ENCODE data around the gene MPC1. TPM values are rescaled to one million over a fixed set of nuclear protein-coding genes. Genes with fewer than 3 reads are reported as not detected.
A peak's percentile ranks its signal among the peaks of the same experiment; 100 is the strongest.

The MPC1 gene
- total RNA-seq, 1 experiment from 2014 or later = 109 TPM

- Histone ChIP-seq H3K27me3 (ENCODE audit: low read length) (no peaks in the 10 kb centered on the region), H3K79me2 (ENCODE audit: low read length) (peaks cover 50% of the 10 kb centered on the region), H3K4me1 (ENCODE audit: low read length) (peaks cover 20% of the 10 kb centered on the region), H4K20me1 (ENCODE audit: insufficient read depth, low read depth, low read length) (no peaks in the 10 kb centered on the region), H3K4me3 (ENCODE audit: low read length) (peak overlapping the region; percentile 94), H3K27ac (ENCODE audit: low read length) (peak overlapping the region; percentile 55), H3K4me2 (ENCODE audit: low read depth, low read length, poor library complexity, severe bottlenecking) (peak overlapping the region; percentile 85), H2AFZ (ENCODE audit: low read length) (peak overlapping the region; percentile 53), H3K9ac (ENCODE audit: low read length) (peak overlapping the region; percentile 64), H3K36me3 (ENCODE audit: insufficient read depth, low read length) (no peaks in the 10 kb centered on the region; the same call in 1 of the 2 replicates), H3K9me3 (ENCODE audit: low read length) (no peaks in the 10 kb centered on the region), H3K9me2 (replicated peaks; ENCODE audit: insufficient read depth, low read length) (no peaks in the 10 kb centered on the region)
- DNase-seq = peak; percentile 91
Measured at GRCh38 chr6:166381733-166382499, 824 bp downstream of the MPC1 start.

GRCh38 chr6:166381381-166381732 is 1.4 kb downstream of the MPC1 start:
- Histone ChIP-seq H3K27ac (ENCODE audit: low read length) (peak overlapping the region; percentile 55), H3K4me3 (ENCODE audit: low read length) (peak overlapping the region; percentile 94), H3K4me2 (ENCODE audit: low read depth, low read length, poor library complexity, severe bottlenecking) (peak overlapping the region; percentile 85), H2AFZ (ENCODE audit: low read length) (peak overlapping the region; percentile 53), H4K20me1 (ENCODE audit: insufficient read depth, low read depth, low read length) (no peaks in the 10 kb centered on the region), H3K9me2 (replicated peaks; ENCODE audit: insufficient read depth, low read length) (no peaks in the 10 kb centered on the region), H3K4me1 (ENCODE audit: low read length) (peaks cover 20% of the 10 kb centered on the region), H3K79me2 (ENCODE audit: low read length) (peaks cover 55% of the 10 kb centered on the region), H3K27me3 (ENCODE audit: low read length) (no peaks in the 10 kb centered on the region), H3K9me3 (ENCODE audit: low read length) (no peaks in the 10 kb centered on the region), H3K9ac (ENCODE audit: low read length) (peak overlapping the region; percentile 64), H3K36me3 (ENCODE audit: insufficient read depth, low read length) (no peaks in the 10 kb centered on the region; the same call in 1 of the 2 replicates)
- DNase-seq = no peak

- no peaks in the 10 kb centered on the region for H3K27me3 ChIP-seq (ENCODE audit: low read length)
- no peak for DNase-seq
- peaks cover 20% of the 10 kb centered on the region for H3K4me1 ChIP-seq (ENCODE audit: low read length)
- H3K4me2 ChIP-seq (ENCODE audit: low read depth, low read length, poor library complexity, severe bottlenecking) = no peak overlapping the region
- no peak overlapping the region for H3K27ac ChIP-seq (ENCODE audit: low read length)
- no peaks in the 10 kb centered on the region for H4K20me1 ChIP-seq (ENCODE audit: insufficient read depth, low read depth, low read length)
- no peak overlapping the region for H3K9ac ChIP-seq (ENCODE audit: low read length)
- H3K9me2 ChIP-seq (replicated peaks; ENCODE audit: insufficient read depth, low read length) = no peaks in the 10 kb centered on the region
- no peaks in the 10 kb centered on the region for H3K9me3 ChIP-seq (ENCODE audit: low read length)
- peaks cover 58% of the 10 kb centered on the region for H3K79me2 ChIP-seq (ENCODE audit: low read length)
- no peak overlapping the region for H3K4me3 ChIP-seq (ENCODE audit: low read length)
- H3K36me3 ChIP-seq (ENCODE audit: insufficient read depth, low read length) = no peaks in the 10 kb centered on the region; the same call in 1 of the 2 replicates
- no peak overlapping the region for H2AFZ ChIP-seq (ENCODE audit: low read length)
Measured at GRCh38 chr6:166379800-166380199, 2.9 kb downstream of the MPC1 start.

- H4K20me1 ChIP-seq (ENCODE audit: insufficient read depth, low read depth, low read length) = no peaks in the 10 kb centered on the region
- no peak overlapping the region for H3K4me3 ChIP-seq (ENCODE audit: low read length)
- no peaks in the 10 kb centered on the region for H3K27me3 ChIP-seq (ENCODE audit: low read length)
- no peak overlapping the region for H3K4me2 ChIP-seq (ENCODE audit: low read depth, low read length, poor library complexity, severe bottlenecking)
- H3K79me2 ChIP-seq (ENCODE audit: low read length) = peaks cover 64% of the 10 kb centered on the region
- no peak overlapping the region for H3K27ac ChIP-seq (ENCODE audit: low read length)
- no peaks in the 10 kb centered on the region for H3K9me3 ChIP-seq (ENCODE audit: low read length)
- no peaks in the 10 kb centered on the region; the same call in 1 of the 2 replicates for H3K36me3 ChIP-seq (ENCODE audit: insufficient read depth, low read length)
- peaks cover 18% of the 10 kb centered on the region for H3K4me1 ChIP-seq (ENCODE audit: low read length)
- no peak overlapping the region for H3K9ac ChIP-seq (ENCODE audit: low read length)
- no peaks in the 10 kb centered on the region for H3K9me2 ChIP-seq (replicated peaks; ENCODE audit: insufficient read depth, low read length)
- H2AFZ ChIP-seq (ENCODE audit: low read length) = no peak overlapping the region
- DNase-seq = no peak
Measured at GRCh38 chr6:166379103-166379586, 3.6 kb downstream of the MPC1 start.

GRCh38 chr6:166377721-166378120 is 5.0 kb downstream of the MPC1 start:
- no peaks in the 10 kb centered on the region for H3K27me3 ChIP-seq (ENCODE audit: low read length)
- H3K79me2 ChIP-seq (ENCODE audit: low read length) = peaks cover 73% of the 10 kb centered on the region

GRCh38 chr6:166375013-166375412 is 7.7 kb downstream of the MPC1 start:
- H3K9ac ChIP-seq (ENCODE audit: low read length) = no peak overlapping the region

More at GRCh38 chr6:166377721-166378120, 5.0 kb downstream of the MPC1 start:
- Histone ChIP-seq H3K36me3 (ENCODE audit: insufficient read depth, low read length) (no peaks in the 10 kb centered on the region; the same call in 1 of the 2 replicates), H4K20me1 (ENCODE audit: insufficient read depth, low read depth, low read length) (no peaks in the 10 kb centered on the region), H3K9me2 (replicated peaks; ENCODE audit: insufficient read depth, low read length) (no peaks in the 10 kb centered on the region), H3K9ac (ENCODE audit: low read length) (no peak overlapping the region), H3K4me1 (ENCODE audit: low read length) (peaks cover 13% of the 10 kb centered on the region), H3K9me3 (ENCODE audit: low read length) (no peaks in the 10 kb centered on the region), H3K4me2 (ENCODE audit: low read depth, low read length, poor library complexity, severe bottlenecking) (no peak overlapping the region), H2AFZ (ENCODE audit: low read length) (no peak overlapping the region), H3K4me3 (ENCODE audit: low read length) (no peak overlapping the region), H3K27ac (ENCODE audit: low read length) (no peak overlapping the region)
- no peak for DNase-seq

GRCh38 chr6:166370489-166370888 is 12.3 kb downstream of the MPC1 start:
- H3K27ac ChIP-seq (ENCODE audit: low read length) = no peak overlapping the region
- no peaks in the 10 kb centered on the region for H3K9me2 ChIP-seq (replicated peaks; ENCODE audit: insufficient read depth, low read length)
- no peak for DNase-seq
- H3K9ac ChIP-seq (ENCODE audit: low read length) = no peak overlapping the region
- H3K27me3 ChIP-seq (ENCODE audit: low read length) = no peaks in the 10 kb centered on the region
- no peak overlapping the region for H3K4me3 ChIP-seq (ENCODE audit: low read length)
- no peak overlapping the region for H3K4me2 ChIP-seq (ENCODE audit: low read depth, low read length, poor library complexity, severe bottlenecking)
- H3K36me3 ChIP-seq (ENCODE audit: insufficient read depth, low read length) = no peaks in the 10 kb centered on the region; the same call in 1 of the 2 replicates
- H3K4me1 ChIP-seq (ENCODE audit: low read length) = peaks cover 18% of the 10 kb centered on the region
- H4K20me1 ChIP-seq (ENCODE audit: insufficient read depth, low read depth, low read length) = no peaks in the 10 kb centered on the region
- H2AFZ ChIP-seq (ENCODE audit: low read length) = no peak overlapping the region
- H3K79me2 ChIP-seq (ENCODE audit: low read length) = peaks cover 15% of the 10 kb centered on the region
- no peaks in the 10 kb centered on the region for H3K9me3 ChIP-seq (ENCODE audit: low read length)

More at GRCh38 chr6:166375013-166375412, 7.7 kb downstream of the MPC1 start:
- Histone ChIP-seq H3K27me3 (ENCODE audit: low read length) (no peaks in the 10 kb centered on the region), H3K9me2 (replicated peaks; ENCODE audit: insufficient read depth, low read length) (no peaks in the 10 kb centered on the region), H3K4me3 (ENCODE audit: low read length) (no peak overlapping the region), H4K20me1 (ENCODE audit: insufficient read depth, low read depth, low read length) (no peaks in the 10 kb centered on the region), H3K36me3 (ENCODE audit: insufficient read depth, low read length) (no peaks in the 10 kb centered on the region; the same call in 1 of the 2 replicates), H3K79me2 (ENCODE audit: low read length) (peaks cover 52% of the 10 kb centered on the region), H2AFZ (ENCODE audit: low read length) (no peak overlapping the region), H3K9me3 (ENCODE audit: low read length) (no peaks in the 10 kb centered on the region), H3K4me1 (ENCODE audit: low read length) (peaks cover 7% of the 10 kb centered on the region), H3K4me2 (ENCODE audit: low read depth, low read length, poor library complexity, severe bottlenecking) (no peak overlapping the region), H3K27ac (ENCODE audit: low read length) (no peak overlapping the region)
- DNase-seq = no peak

- no peak overlapping the region for H2AFZ ChIP-seq (ENCODE audit: low read length)
- no peaks in the 10 kb centered on the region for H3K27me3 ChIP-seq (ENCODE audit: low read length)
- H3K4me3 ChIP-seq (ENCODE audit: low read length) = no peak overlapping the region
- peaks cover 25% of the 10 kb centered on the region for H3K4me1 ChIP-seq (ENCODE audit: low read length)
- no peaks in the 10 kb centered on the region for H3K9me2 ChIP-seq (replicated peaks; ENCODE audit: insufficient read depth, low read length)
- no peaks in the 10 kb centered on the region; the same call in 1 of the 2 replicates for H3K36me3 ChIP-seq (ENCODE audit: insufficient read depth, low read length)
- no peaks in the 10 kb centered on the region for H3K9me3 ChIP-seq (ENCODE audit: low read length)
- H3K9ac ChIP-seq (ENCODE audit: low read length) = no peak overlapping the region
- H3K79me2 ChIP-seq (ENCODE audit: low read length) = peaks cover 15% of the 10 kb centered on the region
- H4K20me1 ChIP-seq (ENCODE audit: insufficient read depth, low read depth, low read length) = no peaks in the 10 kb centered on the region
- H3K27ac ChIP-seq (ENCODE audit: low read length) = 0 out of 2 replicates have a peak overlapping the region, but pooled peaks have one; percentile 3
- DNase-seq = no peak
- H3K4me2 ChIP-seq (ENCODE audit: low read depth, low read length, poor library complexity, severe bottlenecking) = no peak overlapping the region
Measured at GRCh38 chr6:166369782-166370181, 13.0 kb downstream of the MPC1 start.
